Stimulated activated CD8-positive, alpha-beta memory T cell treated with anti-CD3 and anti-CD28 coated beads, Interleukin-2, amount 100 ng/mL, for 48 hours (primary cell): Measurements from ENCODE around the gene RPL19.
"Not testable (repeated sequence)": the region's sequence is repeated elsewhere in the genome, so short reads cannot be mapped to it uniquely, and the experiment has no call there.

Experiments
- DNase-seq, 2 donors: peaks; one replicate each; pipeline ENCODE4 v3.0.0-alpha.2; 2020; ENCODE audit warnings: low read depth in 2 of 2

Gene RPL19

DNA sequence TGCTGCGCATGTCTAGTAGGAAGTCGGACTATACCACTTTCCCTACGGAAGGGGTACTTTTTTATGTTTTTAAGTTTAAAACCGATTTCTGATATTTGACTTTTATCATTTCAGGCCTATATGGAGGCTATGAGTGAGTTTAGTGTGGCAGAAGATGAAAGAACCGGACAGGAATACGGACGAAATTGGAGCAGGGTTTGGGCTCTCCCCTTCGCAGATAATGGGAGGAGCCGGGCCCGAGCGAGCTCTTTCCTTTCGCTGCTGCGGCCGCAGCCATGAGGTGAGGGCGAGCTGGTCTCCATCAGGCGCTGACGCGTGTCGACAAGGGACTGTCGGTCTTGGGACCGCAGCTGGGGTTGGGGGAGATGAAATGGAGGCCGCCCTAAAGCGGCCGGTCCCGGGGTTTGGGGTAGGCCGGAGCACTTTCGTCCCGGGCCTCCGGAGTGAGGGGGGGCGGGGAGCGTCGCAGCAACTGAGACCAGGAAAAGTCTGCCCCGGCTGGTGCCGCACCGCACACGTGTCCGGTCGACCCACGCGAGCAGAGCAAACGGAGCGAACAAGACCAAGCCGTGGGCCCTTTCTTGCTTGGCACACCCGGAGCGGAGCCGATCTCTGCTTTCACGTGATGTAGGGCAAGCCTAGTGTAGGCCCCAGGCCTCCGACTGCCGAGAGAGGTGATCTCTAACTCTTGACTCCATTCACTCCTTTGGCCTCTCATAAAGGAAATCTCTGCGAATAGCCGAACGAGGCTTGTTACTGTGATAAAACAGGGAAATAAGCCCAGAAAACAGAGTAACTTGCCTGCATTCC is at the start of gene RPL19:
TSS of gene RPL19 (plus strand) at position 214 of the 810 bp plus-strand sequence. CDS start at position 276, 62 bp downstream.
- DNase-seq: peak; percentile 63 to 68

DNA sequence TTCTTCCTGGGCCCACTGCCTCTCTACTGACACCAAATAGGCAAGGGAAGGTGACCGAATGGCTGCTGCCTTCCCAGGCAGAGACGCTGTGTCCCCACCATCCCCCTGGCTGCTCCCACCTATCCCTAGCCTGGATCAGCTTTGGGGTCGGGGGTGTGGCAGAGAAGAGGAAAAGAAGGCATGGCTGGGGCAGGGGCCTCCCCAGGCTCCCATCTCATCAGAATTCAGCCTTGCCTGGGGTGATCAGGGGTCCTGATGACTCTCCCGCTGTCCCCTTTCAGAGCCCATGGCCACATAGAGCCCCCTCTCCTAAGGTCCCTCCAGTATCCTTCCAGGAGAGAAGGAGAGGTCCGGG is 49.3 kb upstream of the RPL19 start:
- no peak for DNase-seq

DNA sequence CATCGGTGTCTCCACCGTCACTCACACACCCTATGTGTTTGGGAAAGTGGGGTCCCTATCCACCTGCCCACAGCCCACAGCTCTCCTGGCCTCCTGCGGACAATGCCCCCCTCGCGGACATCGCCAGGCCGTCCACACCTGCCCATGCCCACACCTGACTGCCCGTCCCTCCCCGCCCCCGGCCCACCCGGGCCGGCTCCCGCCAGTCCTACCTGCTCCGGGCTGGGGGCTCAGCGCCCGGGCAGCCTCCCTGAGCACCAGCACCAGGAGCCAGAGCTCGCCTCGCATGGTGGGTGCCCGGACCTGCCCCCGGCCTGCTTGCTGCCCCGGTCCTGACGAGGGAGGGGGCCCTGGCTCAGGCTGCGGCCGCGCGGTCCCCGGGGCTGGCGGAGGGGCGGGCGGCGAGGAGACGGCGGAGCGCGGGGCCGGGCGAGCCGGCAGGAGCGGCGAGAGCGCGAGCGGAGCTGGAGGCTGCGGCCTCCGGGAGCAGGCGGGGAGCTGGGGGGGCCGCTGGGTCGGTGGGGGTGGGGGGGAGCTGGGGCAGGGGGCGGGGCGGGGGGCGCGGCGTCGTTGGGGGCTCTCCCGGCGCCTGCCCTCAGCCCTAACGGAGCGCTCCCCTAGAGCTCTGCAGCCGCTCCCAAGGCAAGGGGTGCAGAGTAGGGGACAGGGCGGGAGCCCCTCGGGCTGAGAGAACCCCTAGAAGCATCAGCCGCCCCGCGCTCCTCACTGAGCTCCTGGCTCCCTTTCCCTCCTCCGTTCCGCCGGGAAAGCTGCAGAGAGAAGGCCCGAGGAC is 48.7 kb upstream of the RPL19 start, which contains the start of gene PLXDC1:
TSS of gene PLXDC1 (minus strand) at position 488 of the 793 bp plus-strand sequence. CDS start at position 288, 200 bp downstream.
- DNase-seq: no peak

DNA sequence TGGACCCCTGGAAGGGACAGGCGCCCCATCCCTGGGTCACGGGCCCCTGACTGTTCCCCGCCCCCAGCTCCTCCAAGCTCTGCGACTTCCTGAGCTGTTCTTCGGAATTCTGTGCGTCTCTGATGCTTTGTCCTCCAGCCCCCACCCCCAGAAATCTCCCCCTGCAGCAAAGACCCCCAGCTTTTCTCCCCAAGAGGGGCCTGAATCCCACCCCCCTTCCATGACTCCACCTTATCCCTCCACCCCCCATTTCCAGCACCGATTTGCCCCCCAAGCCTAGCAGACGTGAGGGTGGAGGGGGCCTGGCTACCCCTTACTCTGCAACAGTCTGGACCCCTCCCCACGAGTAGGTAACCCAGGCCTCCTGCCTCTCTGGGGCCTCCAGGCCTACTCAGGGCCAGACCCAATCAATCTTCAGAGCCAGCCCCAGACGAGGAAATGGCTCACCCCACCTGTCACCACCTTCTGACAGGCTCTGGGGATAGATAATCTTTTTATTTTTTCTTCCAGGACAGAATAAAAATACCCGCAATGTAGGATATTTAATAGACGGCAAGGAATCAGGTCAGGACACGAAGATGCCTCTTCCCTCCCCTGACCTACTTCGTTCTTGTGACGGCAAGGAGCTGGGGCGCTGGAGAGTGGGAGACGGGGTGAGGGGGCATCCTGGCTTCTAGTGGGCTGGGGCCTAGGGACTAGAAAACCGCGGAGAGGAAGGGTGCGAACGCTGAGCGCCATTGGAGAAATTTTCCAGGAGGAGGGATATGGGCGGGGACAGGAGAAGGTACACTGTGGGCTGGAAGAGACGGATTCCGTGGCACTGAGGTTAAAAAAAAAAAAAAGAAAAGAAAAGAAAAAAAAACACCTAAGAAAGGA is 47.9 kb upstream of the RPL19 start:
- DNase-seq: no peak

DNA sequence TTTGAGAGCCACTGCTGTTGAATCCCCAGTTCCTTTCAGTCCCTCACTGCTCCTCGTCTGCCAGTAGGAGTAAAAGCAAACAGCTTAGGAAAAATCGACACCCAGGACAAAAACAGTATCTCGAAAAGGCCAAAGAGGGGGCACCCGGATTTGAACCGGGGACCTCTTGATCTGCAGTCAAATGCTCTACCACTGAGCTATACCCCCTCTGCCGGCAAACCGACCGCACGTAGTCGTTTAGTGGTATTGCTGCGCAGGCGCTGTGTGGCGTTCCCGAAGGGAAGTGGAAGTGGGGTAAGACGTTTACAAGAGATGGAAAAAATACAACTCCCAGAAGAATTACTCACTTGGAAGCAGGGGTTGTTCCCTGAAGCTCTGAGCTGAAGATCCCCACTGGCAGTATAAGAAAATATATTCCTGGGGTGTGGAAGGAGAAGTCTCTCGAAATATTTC is 46.5 kb upstream of the RPL19 start:
- DNase-seq: peak; percentile 82 to 91

DNA sequence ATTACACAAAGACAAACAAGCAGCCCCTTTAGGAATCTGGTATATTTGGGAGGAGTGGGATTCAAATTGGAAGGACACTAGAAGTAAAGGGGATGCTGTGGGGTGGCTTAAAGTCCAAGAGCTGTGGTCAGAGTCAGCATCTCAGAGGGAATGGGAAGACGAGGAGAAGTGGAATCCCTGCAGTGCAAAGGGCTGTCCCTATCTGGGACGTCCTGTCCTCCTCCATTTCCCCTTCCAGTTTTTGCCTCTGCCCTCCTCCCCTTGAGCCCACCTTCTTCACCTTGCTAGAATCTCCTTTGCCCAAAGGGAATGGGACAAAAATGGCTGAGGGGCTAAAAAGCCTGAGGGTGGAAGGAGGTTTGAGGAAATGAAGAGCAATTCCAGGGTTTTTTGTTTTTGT is 44.4 kb upstream of the RPL19 start:
- no peak for DNase-seq

DNA sequence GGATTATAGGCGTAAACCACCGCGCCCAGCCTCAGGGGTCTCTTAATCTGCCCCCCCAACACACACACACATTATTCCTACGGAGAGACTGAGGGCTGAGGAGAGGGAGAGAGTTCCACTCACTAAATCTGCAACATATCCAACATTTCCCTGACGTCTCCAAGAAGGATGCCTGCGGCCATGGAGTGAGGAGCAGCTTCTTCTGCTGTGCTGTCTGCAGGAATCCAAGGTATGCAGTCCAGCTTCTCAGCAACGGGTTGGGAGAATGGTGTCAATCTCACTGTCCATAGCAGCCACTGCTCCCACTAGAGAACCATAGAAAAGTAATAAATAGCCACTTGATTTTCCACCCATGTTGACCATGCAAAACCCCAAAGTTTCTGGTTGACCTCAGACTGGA is 43.6 kb upstream of the RPL19 start:
- no peak for DNase-seq

DNA sequence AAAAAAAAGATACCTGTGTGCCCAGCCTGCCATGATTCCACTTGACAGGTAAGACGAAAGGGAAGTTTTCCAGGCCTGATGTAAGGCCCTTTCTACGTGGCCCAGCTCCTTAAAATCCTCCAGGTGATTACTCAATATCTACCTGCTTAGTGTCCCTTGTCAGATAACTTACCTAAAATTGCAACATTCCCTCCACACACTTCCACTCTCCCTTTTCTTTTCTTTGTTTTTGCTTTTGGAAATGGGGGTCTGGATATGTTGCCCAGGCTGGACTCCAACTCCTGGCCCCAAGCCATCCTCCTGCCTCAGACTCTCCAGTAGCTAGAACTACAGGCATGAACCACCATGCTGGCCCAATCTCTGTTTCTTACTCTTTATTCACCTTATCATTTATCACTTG is 41.5 kb upstream of the RPL19 start:
- no peak for DNase-seq

DNA sequence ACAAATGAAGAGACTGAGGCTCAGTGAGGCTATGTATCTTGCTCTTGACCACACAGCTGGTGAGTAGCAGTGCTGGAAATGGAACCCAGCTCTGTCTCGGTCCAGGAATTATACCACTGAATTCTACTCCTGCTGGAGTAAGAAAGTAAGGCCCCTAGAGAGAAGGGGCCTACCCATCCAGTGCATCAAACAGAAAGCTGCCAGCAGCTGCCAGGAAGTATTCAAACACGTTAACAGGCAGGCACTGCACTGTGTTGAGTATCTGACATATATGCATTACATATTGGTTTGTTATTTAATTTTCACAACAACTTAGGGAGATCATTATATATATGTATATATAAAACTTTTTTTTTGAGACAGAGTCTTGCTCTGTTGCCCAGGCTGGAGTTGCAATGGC is 38.1 kb upstream of the RPL19 start:
- no peak for DNase-seq

DNA sequence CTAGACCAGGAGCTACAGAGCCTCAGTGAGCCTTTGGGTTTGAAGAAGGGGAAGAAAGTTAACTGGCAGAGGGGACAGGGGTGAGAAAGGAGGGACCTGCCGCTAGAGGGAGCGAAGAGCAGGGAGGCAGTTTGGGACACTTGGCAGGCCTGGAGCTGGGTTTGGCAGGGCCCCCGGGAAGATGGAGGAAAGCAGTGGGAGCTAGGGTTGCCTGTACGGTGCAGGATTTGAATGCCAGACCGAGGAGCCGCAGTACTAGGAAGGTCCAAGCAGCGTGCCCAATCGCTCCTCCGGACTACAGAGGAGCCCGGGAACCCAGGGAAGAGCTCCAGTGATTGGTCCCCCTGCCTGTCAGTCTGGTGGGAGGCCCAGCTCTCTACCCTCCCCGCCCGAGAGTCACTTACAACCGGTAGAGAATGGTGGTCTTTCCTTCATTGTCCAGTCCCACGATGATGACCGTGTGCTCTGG is 35.4 kb upstream of the RPL19 start:
- DNase-seq: peak; percentile 63 to 70

DNA sequence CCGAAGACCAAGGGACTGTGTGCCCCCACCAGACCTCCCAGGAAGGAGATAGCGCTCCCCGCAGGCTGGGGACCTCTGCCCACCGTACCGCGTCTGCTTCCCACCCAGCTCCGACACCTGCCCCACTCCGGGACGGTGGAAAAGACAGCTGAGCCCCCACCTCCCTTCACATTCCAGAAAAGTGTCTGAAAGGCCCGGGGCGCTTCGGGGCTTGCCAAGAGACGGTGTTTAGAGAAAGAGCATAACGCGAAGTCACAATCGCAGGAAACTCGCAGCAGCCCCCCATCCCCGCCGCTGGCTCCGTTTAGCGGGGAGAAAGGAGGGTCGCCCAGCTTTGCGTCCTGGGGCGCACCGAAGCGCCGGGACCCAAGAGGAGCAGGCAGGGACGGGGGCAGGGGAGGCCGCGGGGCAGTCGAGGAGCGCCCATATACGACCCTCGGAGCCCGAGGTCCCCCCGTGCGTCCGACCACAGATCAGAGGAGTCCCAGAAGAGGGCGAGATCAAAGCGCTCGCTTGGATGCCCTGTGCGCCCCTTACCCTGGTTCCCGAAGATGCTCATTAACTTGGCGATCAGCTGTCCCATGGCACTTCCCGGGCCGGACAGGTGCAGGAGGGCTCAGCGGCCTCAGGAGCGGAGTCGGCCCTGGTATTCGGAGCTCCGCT is 34.8 kb upstream of the RPL19 start:
- no peak for DNase-seq

DNA sequence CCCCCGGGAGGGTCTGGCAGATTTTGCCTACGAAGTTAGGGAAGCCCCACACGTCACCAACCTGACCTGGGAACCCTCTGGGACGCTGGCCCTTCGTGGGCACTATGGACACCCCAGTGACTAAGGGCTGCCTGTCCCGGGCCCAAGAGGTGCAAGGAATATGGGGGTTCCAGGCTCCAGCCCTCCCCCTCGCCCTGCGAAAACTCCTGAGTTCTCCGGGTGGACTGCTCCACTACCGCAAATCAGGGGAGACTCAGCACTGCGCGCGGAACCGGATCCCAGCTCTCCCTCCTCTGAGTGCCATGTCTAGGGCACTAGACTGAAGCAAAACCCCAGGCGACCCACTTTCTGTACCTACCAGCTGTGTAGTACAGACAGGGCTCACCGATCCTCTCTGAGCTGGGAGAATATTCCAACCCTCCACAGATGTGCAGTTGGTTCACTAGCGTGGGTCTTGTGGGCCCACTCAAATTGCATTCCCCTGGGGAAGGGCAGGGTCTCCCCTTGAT is 34.2 kb upstream of the RPL19 start, which contains the start of gene ARL5C:
TSS of gene ARL5C (minus strand) at position 321 of the 509 bp plus-strand sequence. CDS start 401 bp downstream, outside the sequence.
- no peak for DNase-seq

DNA sequence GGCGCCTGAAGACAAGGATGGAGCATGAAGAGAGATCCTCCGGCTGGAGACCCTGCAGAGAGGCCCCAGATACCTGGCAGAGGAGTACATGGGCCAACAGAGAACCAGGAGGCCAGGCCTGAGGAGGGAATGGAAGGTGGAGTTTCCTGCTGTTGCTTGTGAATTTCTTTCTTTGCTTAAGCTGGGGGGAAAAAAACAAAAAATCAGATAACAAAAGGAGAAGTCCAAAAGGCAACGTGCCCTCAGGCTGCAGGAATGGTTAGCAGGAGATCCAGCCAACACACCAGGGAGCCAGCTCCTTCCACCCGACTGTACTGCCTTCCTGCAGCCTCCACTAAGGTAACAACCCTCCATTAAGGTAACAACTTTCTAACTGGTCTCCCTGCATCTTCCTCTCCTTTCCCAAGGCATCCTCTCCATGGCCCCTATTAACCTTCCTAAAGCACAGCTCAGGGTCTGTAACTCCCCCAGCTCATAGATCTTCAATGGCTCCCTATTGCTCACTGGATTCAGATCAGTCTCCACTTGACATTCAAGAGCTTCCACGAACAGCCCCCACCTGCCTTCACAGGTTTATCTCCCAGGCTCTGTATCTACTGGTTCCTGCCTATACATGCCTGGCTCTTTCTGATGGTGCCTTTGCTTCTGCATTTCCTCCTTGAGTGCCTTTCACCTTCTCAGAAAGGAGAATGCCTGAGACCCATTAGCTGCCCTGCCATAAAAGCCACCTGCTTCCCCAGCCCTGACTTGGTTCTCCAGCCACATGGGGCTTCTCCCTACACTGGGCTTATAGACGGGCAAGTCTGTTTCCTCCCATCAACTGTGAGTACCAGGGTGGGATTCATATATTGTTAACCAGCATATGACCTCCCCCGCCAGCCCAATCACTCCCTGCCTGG is 33.4 kb upstream of the RPL19 start:
- no peak for DNase-seq

DNA sequence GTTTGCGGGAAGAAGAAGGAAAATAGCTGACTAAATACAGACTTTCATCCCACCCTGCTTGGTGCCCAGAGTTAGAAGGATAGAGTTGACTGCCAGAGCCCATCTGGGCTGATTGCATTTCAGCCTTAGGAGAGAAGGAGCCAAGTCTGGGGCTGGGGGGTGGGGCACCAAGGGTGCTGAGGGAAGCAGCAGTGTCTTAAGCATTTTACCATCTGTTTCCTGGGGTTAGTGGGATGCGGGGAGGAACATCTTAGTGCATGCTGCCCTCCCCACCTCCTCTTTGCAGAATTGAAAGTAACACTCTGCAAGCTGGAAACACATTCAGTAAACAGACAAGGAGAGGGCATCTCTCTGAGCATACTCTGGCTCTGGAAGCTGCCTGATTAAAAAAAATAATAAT is 32.6 kb upstream of the RPL19 start:
- no peak for DNase-seq

DNA sequence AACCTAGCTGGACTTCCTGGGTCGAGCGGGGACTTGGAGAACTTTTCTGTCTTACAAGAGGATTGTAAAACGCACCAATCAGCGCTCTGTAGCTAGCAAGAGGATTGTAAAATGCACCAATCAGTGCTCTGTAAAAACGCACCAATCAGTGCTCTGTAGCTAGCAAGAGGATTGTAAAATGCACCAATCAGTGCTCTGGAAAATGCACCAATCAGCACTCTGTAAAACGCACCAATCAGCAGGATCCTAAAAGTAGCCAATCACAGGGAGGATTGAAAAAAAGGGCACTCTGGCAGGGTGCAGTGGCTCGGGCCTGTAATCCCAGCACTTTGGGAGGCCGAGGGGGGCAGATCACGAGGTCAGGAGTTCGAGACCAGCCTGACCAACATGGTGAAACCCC is 31.6 kb upstream of the RPL19 start:
- not testable (repeated sequence) for DNase-seq

DNA sequence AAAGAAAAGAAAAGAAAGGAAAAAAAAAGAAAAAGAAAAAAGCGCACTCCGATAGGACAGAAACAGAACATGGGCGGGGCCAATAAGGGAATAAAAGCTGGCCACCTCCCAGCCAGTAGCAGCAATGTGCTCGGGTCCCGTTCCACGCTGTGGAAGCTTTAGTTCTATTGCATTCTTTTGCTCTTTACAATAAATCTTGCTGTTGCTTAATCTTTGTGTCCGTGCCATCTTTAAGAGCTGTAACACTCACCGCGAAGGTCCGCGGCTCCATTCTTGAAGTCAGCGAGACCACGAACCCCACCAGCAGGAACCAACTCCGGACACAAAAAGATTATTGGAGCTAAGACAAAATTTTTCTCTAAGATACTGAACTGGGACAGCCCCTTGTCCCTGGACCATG is 31.0 kb upstream of the RPL19 start:
- no peak for DNase-seq

DNA sequence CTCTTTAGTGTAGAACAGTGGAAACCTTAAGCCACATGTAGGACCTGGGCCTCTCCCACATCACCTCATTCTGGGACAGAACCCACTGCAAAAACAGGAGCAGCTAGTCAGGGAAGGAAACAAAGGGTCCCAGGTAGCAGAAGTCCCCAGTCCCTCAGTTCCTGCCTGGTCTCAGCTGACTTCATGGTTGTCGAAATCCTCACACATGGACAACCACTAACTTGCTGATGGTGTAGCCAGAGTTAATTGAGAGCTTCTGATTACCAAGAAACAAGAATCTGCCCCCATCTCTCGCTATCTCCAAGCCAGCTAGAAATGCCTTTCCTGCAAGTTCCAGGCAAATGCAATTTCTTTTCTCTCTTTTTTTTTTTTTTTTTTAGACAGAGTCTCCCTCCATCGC is 30.6 kb upstream of the RPL19 start:
- no peak for DNase-seq

DNA sequence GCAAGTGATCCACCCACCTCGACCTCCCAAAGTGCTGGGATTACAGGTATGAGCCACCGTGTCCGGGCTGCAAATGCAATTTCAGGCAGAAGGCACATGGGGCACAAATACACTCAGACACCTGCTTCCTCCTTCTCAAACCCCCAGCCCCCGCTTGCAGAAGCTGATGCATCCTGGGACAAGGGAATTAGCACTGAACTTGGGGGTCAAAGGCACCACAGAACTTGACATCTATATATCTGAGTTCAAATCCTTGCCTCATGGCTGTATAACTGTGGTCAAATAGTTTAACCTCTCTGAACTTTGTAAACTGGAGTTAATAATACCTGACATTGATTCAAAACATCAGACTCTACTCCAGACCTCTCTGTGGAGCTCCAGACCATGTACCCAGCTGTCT is 30.0 kb upstream of the RPL19 start:
- DNase-seq: no peak

DNA sequence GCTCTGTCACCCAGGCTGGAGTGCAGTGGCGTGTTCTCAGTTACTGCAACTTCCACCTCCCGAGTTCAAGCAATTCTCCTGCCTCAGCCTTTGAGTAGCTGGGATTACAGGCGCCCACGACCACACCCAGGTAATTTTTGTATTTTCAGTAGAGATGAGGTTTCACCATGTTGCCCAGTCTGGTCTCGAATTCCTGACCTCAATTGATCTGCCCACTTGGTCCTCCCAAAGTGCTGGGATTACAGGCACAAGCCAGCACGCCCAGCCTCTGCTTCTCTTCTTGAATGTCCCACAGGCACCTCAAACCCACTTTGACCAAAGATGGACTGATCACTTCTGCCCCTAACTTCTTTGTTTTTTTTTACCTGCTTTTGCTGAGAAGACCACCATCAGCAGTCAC is 29.5 kb upstream of the RPL19 start:
- no peak for DNase-seq

DNA sequence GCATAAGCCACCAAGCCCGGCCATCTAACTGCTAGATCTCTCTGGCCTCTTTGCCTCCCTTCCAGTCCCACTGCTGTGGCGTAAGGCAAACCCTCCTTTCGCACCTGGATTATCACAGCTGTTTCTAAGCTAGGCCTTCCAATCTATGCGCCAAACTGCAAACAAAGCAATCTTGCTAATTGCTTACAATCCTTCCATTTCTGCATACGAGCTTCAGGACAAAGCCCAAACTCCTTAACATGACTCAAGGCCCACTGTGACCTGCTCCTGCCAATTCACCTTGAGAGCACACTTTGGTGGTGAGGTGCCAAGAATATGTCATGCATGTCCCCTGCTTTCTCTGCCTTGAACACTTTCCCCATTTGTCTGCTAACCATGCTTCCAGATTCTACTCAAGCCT is 28.1 kb upstream of the RPL19 start:
- no peak for DNase-seq
